Ammon's horn (tissue), 1 donor: ENCODE measurements around the gene NDRG4.

Experiments
- DNase-seq: peaks from one replicate; pipeline ENCODE4 v3.0.0-alpha.2; 2016; ENCODE audit warnings: low spot score

Gene NDRG4

DNA sequence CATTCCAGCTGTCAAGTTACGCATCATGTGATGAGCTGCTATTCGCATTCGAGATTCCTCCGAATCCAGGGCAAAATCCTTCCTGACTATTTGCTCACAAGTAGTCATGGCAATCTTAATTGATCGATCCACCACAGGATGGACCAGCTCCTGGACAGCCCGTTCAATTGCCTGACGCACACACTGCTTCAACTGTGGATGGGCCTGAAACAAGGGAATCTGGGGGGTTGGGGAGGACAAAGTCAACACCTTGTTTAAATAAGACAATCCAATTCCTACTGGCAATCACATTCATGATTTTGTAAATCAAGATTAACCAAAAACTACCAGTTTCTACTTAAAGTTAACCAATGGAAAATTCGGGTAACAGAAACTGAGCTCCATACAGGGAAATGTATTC, 43.7 kb downstream of the NDRG4 start:
- no peak for DNase-seq

GRCh38 chr16:58548378-58548777, 48.4 kb downstream of the NDRG4 start:
- DNase-seq = no peak

GRCh38 chr16:58551496-58551895, 51.6 kb downstream of the NDRG4 start:
- DNase-seq = no peak

DNA sequence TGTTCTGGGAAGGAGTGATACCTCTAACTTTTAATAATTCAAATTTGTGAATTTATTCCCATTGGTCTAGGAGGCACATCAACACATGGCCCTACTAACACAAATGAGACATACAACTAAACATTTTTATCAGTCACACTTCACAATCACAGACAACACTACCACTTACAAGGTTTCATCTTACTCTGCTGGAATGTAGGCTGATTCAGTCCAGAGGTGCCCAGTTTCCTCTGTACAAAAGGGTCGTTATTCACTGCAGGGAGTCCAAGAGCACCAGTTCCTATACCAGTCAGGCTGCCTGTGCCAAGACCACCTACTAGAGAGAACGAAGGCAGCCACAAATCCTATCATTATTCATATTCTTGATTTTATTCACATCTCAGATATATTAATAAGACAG, 56.7 kb downstream of the NDRG4 start:
- DNase-seq = no peak
